HG03064 (cell line): Measurements from ENCODE around the gene GAL3ST3.
"Not testable (repeated sequence)": the region's sequence is repeated elsewhere in the genome, so short reads cannot be mapped to it uniquely, and the experiment has no call there.

ENCODE experiments used
- ATAC-seq: cut with Tn5 transposase; IDR thresholded peaks from one replicate; pipeline ENCODE4 v1.9.1; 2021; ENCODE audit warnings: low read depth; ENCODE audit not compliant: unreplicated experiment

GAL3ST3 gene

GRCh38 chr11:66015936-66016792 is 32.8 kb downstream of the GAL3ST3 start:
- no peak for ATAC-seq

GRCh38 chr11:66015454-66015881 is 33.5 kb downstream of the GAL3ST3 start:
- ATAC-seq, result no peak

GRCh38 chr11:66014804-66015453 is 34.0 kb downstream of the GAL3ST3 start:
- ATAC-seq, result no peak

- no peak for ATAC-seq
Measured at GRCh38 chr11:66013762-66014100, 35.2 kb downstream of the GAL3ST3 start.

- no peak for ATAC-seq
Measured at GRCh38 chr11:66012946-66013761, 35.8 kb downstream of the GAL3ST3 start.

GRCh38 chr11:66012371-66012945 is 36.5 kb downstream of the GAL3ST3 start:
- no peak for ATAC-seq

GRCh38 chr11:66011785-66012303 is 37.1 kb downstream of the GAL3ST3 start, which contains the start of gene CST6:
CST6 (plus strand) TSS chr11:66012008; CDS start chr11:66012045, 37 bp downstream.
- no peak for ATAC-seq

GRCh38 chr11:66011239-66011784 is 37.6 kb downstream of the GAL3ST3 start:
- ATAC-seq, result no peak

- not testable (repeated sequence) for ATAC-seq
Measured at GRCh38 chr11:66010036-66010435, 38.9 kb downstream of the GAL3ST3 start.

GRCh38 chr11:66008468-66009101 is 40.4 kb downstream of the GAL3ST3 start:
- no peak for ATAC-seq

GRCh38 chr11:66008095-66008467 is 40.9 kb downstream of the GAL3ST3 start:
- ATAC-seq, result no peak

- no peak for ATAC-seq
Measured at GRCh38 chr11:66007201-66007634, 41.7 kb downstream of the GAL3ST3 start.

- ATAC-seq, result no peak
Measured at GRCh38 chr11:66006891-66007176, 42.1 kb downstream of the GAL3ST3 start.

GRCh38 chr11:66006134-66006890 is 42.6 kb downstream of the GAL3ST3 start:
- ATAC-seq, result no peak

GRCh38 chr11:66004186-66004585 is 44.8 kb downstream of the GAL3ST3 start:
- ATAC-seq, result no peak

GRCh38 chr11:66003291-66003690 is 45.7 kb downstream of the GAL3ST3 start:
- ATAC-seq, result no peak

- peak; percentile 41 for ATAC-seq
Measured at GRCh38 chr11:66002648-66003225, 46.2 kb downstream of the GAL3ST3 start.

GRCh38 chr11:66001942-66002647 is 46.9 kb downstream of the GAL3ST3 start, which contains the start of the genes BANF1 and EIF1AD:
BANF1 (plus strand) TSS chr11:66002503; CDS start chr11:66003251, 748 bp downstream.
EIF1AD (minus strand) TSS chr11:66002157; CDS start chr11:66000389, 1,768 bp downstream.
- peak; percentile 68 for ATAC-seq
